GM12874 (cell line): Measurements from ENCODE around the gene PPIC.

Experiments used
- CTCF ChIP-seq: IDR thresholded peaks from 2 replicates; pipeline ENCODE4 v1.5.1; 2011; ENCODE audit warnings: low read depth, mild to moderate bottlenecking, control low read depth, low read length, moderate library complexity; ENCODE audit not compliant: insufficient read depth

PPIC gene

DNA sequence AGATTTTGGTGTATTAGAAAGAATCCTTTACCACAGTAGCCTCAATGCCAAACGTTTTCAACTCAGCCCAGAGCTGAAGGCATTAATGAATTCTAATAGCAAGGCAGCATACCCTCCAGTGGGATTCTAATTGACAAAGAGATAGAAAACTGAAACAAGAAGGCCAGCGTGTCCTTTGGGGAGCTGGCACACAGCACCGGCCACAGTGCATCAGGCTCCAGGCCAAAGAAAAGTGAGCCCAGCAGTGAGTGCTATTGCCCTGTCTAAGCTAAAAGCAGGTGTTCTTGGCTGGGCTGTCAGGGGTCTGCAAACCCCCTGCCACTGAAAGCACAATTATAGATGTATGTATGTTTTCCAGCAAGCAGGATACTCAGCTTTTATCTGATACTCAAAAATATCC lies 40.4 kb downstream of the PPIC start:
- no peak for TF ChIP-seq CTCF

DNA sequence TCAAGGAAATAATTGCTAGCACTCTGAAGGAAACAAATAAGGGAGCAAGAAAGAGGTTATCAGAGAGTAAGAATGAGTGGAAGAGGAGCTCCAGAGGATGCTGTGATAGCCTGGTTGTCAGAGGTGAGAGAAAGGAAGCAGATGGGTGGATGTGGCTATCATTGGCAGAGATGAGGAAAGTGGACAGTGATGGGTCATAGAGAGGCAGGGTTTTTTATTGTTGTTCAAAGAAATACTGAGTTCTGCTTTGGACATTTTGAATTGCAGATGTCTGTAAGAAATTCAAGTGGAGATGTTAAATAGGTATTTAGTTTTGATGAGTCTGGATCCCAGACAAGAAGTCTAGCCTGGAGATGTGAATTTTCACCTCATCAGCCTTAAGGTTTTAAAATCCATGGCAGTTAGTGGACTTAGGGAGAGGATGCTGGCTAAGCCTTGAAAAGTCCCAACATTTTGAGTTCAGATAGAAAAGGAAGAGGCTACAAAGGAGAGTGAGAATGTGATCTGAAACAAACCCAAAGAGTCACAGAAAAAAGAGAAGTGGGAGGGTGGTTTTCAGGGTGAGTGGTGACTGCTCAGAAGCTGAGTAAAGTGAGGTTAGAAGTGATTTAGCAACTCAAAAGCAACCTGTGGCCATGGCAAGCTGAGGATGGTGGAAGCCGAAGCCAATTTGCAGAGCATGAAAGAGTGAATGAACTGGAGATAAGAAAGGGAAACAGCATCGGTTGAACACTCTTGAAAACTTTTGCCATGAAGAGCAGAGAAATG lies 50.4 kb downstream of the PPIC start:
- TF ChIP-seq CTCF = no peak

GRCh38 chr5:122985006-122985700 lies 51.4 kb downstream of the PPIC start:
- no peak for TF ChIP-seq CTCF

DNA sequence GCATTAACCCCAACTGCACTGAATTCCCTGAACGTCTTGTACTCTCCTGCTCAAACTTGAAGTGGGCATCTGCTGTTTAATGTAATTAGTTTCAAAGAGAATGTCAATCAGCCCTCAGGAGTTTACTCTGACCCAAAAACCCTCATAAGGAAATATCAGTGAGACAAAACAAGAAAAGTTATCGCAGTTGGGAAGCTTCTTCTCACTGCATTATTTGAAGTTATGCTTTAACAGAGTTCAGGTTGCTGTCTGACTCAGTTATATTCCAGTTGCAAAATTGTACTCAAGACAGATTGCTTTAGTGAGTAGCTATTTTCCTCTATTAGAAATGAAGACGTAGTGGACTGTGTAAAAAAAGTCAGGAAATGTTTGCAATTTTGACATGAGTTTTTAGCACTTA lies 52.1 kb downstream of the PPIC start:
- TF ChIP-seq CTCF = no peak

- TF ChIP-seq CTCF = no peak
Measured at GRCh38 chr5:122982376-122982775, 54.1 kb downstream of the PPIC start.

- TF ChIP-seq CTCF = no peak
Measured at GRCh38 chr5:122981846-122982245, 54.7 kb downstream of the PPIC start.

DNA sequence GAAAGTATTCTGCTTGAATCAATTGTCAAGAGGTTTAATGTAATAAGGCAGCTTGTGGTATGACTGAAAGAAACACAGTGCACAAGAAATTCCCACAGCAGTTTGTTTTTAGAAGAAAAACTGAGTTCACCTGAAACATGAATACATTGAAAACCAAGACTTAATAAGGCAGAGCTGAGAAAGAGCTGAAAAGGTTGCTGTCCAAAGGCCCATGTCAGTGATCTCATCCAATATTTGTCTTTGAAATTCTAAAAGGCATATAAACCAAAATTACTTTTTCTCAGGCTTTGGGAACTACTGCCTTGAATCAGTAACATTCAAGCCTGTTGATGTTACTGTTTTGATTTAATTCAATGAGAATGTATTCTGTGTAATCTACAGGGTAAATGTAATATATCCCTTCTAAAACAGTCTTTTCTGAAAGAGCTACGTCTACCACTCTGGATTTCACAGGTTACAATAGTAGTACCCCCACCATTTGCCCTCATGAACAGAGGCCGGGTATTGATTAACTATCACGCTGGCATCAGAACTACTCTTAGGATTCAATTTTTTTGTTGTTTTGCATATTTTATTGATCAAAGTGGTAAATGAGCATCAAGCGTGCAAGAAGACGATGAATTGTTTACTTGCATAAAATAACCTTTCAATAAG lies 57.8 kb downstream of the PPIC start:
- TF ChIP-seq CTCF = no peak
